ENCODE results near the gene CD82.

DNA sequence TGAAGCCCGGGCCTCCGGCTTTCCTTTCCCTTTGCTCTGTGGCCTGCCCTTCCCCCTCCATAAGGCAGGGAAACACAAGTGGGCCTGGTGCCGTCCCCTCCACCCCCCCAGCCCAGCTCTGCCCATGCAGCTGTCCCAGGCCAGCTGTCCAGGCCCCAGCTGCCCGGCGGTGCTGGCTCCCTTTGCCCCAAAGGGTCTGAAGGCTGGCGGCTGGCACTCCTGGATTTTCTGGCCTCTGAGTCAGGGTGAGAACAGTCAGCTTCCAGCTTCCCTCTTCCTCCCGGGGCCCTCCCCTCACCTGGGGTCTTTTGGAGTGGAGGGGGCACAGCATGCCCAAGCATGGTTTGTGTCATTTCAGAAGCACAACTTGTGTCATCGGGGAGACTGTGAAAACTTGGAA, 27.8 kb downstream of the CD82 start:
- TF ChIP-seq CTCF (IDR thresholded peaks at IDR 0.05) (no peak), EZH2 (IDR thresholded peaks at IDR 0.05; ENCODE audit: borderline replicate concordance, insufficient read depth, low read depth, low read length, poor library complexity, severe bottlenecking) (no peak)
